ENCODE results near the gene DHCR24.
"Not testable (repeated sequence)": the region's sequence is repeated elsewhere in the genome, so short reads cannot be mapped to it uniquely, and the experiment has no call there.

Gene DHCR24

GRCh38 chr1:54885807-54886723, 930 bp downstream of the DHCR24 start:
- no peak for DNase-seq

GRCh38 chr1:54885237-54885679, 1.7 kb downstream of the DHCR24 start:
- DNase-seq: no peak

- DNase-seq: no peak
Measured at GRCh38 chr1:54884768-54885167, 2.2 kb downstream of the DHCR24 start.

- DNase-seq: no peak
Measured at GRCh38 chr1:54884135-54884586, 2.8 kb downstream of the DHCR24 start.

GRCh38 chr1:54883349-54884102, 3.5 kb downstream of the DHCR24 start:
- DNase-seq: no peak

- DNase-seq: no peak
Measured at GRCh38 chr1:54882519-54882918, 4.5 kb downstream of the DHCR24 start.

- not testable (repeated sequence) for DNase-seq
Measured at GRCh38 chr1:54881604-54882003, 5.4 kb downstream of the DHCR24 start.

GRCh38 chr1:54879872-54880271, 7.1 kb downstream of the DHCR24 start:
- DNase-seq: no peak

GRCh38 chr1:54876814-54877213, 10.2 kb downstream of the DHCR24 start:
- DNase-seq: no peak

GRCh38 chr1:54875000-54875399, 12.0 kb downstream of the DHCR24 start:
- no peak for DNase-seq

- no peak for DNase-seq
Measured at GRCh38 chr1:54874079-54874830, 12.7 kb downstream of the DHCR24 start.

GRCh38 chr1:54872036-54872331, 15.0 kb downstream of the DHCR24 start:
- no peak for DNase-seq

GRCh38 chr1:54871275-54872035, 15.5 kb downstream of the DHCR24 start:
- no peak for DNase-seq

GRCh38 chr1:54870869-54871268, 16.1 kb downstream of the DHCR24 start:
- DNase-seq: no peak

GRCh38 chr1:54869173-54869851, 17.7 kb downstream of the DHCR24 start:
- DNase-seq: no peak

- DNase-seq: no peak
Measured at GRCh38 chr1:54867717-54868057, 19.3 kb downstream of the DHCR24 start.

- no peak for DNase-seq
Measured at GRCh38 chr1:54866801-54867716, 19.9 kb downstream of the DHCR24 start.

- DNase-seq: no peak
Measured at GRCh38 chr1:54865238-54866073, 21.5 kb downstream of the DHCR24 start.

GRCh38 chr1:54864460-54865208, 22.4 kb downstream of the DHCR24 start:
- DNase-seq: no peak

Measured in bone marrow (tissue), 2 donors.